ENCODE measurements around the gene ZMIZ1.
A peak's percentile ranks its signal among the peaks of the same experiment; 100 is the strongest.

Gene ZMIZ1

DNA sequence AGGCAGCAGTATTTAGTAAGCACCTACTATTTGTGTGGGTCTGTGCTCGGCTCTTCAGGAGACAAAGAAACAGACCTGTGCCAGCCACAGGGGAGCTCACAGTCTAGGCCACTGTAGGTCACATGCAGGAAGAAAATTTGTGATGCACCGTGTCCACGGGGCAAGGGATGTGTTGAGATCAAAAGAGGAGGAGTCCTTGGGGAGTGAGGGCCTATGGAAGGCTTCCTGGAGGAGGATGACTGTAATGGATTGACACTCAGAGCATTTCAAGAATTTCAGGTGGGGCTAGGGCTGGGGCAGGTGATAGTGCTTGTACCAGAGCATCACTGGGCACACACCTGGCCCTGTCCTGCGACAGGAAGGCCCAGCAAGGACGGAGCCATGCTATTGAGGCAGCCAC is 102.7 kb downstream of the ZMIZ1 start:
- H3K9me3 Mint-ChIP-seq, result no peaks in the 10 kb centered on the region
- no peak for DNase-seq
- H3K27me3 Mint-ChIP-seq, result no peaks in the 10 kb centered on the region
- no peak overlapping the region for H3K4me3 Mint-ChIP-seq
- ATAC-seq, result no peak
- H3K27ac Mint-ChIP-seq, result no peak overlapping the region
- H3K4me1 Mint-ChIP-seq, result no peaks in the 10 kb centered on the region

DNA sequence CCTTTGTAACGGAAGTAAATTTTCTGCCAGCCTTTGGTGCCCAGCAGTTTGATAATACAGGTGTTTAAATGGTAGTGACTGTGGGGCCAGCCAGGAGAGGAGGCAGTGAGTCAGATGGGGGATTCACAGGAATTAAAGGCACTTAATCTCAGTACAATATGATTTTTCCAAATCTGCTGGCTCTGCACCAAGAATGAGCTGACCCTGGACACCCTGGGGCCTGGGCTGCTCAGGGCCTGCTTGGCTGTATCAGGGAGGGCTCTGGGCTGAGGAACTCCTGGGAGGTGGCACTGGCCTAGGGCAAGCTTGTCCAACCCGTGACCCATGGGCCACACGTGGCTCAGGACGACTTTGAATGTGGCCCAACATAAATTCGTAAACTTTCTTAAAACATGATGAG is 104.1 kb downstream of the ZMIZ1 start:
- H3K27me3 Mint-ChIP-seq, result no peaks in the 10 kb centered on the region
- peak overlapping the region in 1 of 2 donors; percentile 50 for H3K27ac Mint-ChIP-seq
- no peaks in the 10 kb centered on the region for H3K4me1 Mint-ChIP-seq
- DNase-seq, result no peak
- no peak overlapping the region for H3K4me3 Mint-ChIP-seq
- ATAC-seq, result no peak
- H3K9me3 Mint-ChIP-seq, result no peaks in the 10 kb centered on the region

DNA sequence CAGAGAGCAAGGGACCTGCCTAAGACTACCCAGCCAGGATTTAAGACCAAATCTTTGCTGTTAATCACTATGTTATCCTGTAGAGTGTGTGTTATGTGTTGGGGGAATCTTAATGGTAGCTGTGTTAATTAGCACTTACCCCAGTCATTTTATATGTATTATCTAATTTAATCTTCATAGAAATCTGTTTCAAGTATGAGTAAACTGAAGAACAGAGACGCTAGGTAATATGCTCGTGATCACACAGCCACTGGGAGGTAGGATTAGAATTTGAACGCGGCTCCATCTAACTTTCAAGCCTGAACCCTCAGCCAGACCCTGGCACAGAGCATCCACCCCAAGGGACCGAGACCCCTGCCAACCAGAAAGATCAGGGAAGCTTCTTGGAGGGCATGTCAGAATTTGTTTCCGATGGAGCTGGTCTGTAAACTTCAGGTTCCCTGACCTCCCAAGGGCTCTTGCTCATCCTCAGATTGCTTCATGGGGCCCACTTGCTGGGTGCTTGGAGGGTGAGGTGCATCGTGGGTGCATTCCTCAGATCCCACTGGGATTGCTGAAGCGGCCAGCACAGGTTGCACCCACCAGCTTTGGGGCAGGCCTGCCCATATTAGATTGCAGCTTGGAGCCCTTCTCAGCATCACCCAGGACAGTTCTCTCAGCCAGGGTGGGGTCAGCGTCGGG is 105.0 kb downstream of the ZMIZ1 start:
- Mint-ChIP-seq H3K4me3 (no peak overlapping the region), H3K9me3 (no peaks in the 10 kb centered on the region), H3K27me3 (no peaks in the 10 kb centered on the region), H3K4me1 (no peaks in the 10 kb centered on the region), H3K27ac (peak overlapping the region in 1 of 2 donors; percentile 52)
- DNase-seq (no peak), ATAC-seq (no peak)

DNA sequence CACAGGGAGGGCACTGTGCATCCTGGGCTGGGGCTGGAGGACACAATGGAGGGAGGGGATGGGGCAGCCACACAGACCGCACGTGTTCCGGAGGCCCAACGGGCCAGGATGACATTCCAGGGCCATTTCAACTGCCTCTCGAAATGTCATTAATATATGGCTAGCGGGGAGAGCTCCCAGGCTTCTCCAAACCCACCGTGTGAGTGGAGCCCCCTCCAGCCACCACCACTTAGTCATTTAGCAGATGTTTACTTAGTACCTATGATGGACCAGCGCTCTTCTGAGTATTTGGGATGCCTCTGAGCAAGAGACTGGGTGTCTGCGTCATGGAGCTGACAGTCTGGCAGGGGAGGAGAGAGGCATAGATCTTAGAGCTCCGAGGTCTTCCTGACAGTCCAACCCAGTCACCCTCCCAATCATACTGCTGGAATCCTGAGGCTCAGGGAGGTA is 107.3 kb downstream of the ZMIZ1 start:
- ATAC-seq (no peak), DNase-seq (no peak)
- no peak overlapping the region for H3K27ac Mint-ChIP-seq
- H3K4me3 Mint-ChIP-seq, result no peak overlapping the region
- H3K9me3 Mint-ChIP-seq, result no peaks in the 10 kb centered on the region
- no peaks in the 10 kb centered on the region for H3K27me3 Mint-ChIP-seq
- no peaks in the 10 kb centered on the region for H3K4me1 Mint-ChIP-seq

DNA sequence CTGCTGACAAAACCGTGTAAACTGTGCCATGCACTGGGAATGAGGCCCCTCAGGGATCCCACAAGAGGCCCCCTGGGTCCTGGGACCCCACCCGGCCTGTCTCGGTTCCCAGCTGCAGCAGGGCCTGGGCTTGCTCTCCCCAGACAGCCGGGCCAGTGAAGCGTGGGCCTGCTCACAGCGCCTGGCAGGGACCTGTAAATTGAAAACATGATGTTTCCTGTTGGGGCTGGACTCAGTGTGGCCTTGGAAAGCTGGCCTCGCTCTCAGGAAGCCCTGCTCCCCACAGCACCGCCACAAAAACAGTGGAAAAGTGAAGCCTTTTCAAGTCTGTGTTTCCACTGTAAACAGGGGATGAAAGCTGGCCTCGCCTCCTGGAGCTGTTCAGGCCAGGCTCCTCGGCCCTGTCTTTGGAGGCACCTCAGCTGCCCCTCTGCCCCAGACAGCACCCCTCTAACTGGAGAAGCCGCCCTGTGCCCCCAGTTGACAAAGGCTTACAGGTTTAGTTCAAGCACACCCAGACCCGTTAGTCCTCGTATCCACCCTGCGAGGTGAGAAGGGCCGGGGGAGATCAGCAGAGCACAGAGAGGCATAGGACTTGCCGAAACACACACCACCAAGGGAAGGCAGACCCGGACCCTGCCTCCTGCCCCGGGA is 108.3 kb downstream of the ZMIZ1 start:
- DNase-seq, result no peak
- Mint-ChIP-seq H3K27me3 (no peaks in the 10 kb centered on the region), H3K4me3 (no peak overlapping the region), H3K9me3 (no peaks in the 10 kb centered on the region), H3K4me1 (no peaks in the 10 kb centered on the region), H3K27ac (peak overlapping the region; percentile 60 to 80)
- no peak for ATAC-seq

DNA sequence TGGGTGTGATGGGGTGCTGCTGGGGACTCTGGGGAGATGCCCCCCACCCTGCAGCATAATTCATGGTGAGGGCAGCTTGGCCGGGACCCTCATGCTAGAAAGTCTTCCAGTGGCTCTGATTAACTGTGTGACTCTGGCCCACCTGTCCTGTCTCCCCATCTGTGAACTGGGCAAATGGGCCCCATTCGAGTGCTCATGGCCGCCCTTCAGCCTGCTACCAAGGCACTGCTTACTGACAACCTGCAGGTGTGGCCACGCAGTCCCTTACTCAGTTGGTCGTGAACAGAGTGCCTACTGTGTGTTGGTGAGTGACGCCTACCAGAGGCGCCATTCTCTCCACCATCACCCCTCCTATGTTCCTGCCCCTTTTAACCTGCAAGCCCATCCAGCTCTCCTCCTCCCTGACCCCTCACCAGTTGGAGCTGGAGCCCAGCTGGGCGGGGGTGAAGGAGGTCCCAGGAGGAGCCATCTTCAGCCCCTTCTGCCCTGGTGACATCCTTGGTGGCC is 109.4 kb downstream of the ZMIZ1 start:
- Mint-ChIP-seq H3K9me3 (no peaks in the 10 kb centered on the region), H3K27me3 (no peaks in the 10 kb centered on the region), H3K4me3 (no peak overlapping the region), H3K27ac (no peak overlapping the region), H3K4me1 (no peaks in the 10 kb centered on the region)
- ATAC-seq, result no peak
- no peak for DNase-seq

DNA sequence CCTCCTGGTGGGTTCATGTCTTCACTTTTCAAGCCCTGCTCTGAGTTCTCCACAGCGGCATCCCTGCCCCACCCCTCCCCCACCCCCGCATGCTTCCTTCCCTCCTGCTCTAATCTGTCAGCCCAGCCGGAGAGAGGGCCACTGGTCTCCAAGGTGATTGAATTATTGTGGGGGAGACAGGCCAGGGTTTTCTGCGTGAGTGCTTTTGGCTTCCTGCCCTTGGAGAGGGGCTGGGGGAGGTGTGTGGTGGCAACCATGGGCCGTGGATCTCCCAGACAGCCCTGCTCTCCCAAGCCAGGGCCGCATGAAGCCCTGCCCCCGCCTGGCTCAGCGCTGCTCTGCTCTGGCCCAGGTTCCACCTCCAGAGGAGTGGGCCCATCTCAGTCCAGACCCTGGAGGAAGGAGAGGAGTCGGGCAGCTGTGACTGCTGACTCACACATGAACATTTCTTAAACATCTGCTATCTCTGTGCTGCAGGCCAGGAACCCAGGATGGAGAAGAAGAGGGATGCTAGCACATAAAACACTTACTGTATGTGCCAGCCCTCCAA is 109.9 kb downstream of the ZMIZ1 start:
- ATAC-seq (no peak), DNase-seq (no peak)
- Mint-ChIP-seq H3K27ac (peak overlapping the region in 1 of 2 donors; percentile 6), H3K4me3 (no peak overlapping the region), H3K4me1 (no peaks in the 10 kb centered on the region), H3K9me3 (no peaks in the 10 kb centered on the region), H3K27me3 (no peaks in the 10 kb centered on the region)

DNA sequence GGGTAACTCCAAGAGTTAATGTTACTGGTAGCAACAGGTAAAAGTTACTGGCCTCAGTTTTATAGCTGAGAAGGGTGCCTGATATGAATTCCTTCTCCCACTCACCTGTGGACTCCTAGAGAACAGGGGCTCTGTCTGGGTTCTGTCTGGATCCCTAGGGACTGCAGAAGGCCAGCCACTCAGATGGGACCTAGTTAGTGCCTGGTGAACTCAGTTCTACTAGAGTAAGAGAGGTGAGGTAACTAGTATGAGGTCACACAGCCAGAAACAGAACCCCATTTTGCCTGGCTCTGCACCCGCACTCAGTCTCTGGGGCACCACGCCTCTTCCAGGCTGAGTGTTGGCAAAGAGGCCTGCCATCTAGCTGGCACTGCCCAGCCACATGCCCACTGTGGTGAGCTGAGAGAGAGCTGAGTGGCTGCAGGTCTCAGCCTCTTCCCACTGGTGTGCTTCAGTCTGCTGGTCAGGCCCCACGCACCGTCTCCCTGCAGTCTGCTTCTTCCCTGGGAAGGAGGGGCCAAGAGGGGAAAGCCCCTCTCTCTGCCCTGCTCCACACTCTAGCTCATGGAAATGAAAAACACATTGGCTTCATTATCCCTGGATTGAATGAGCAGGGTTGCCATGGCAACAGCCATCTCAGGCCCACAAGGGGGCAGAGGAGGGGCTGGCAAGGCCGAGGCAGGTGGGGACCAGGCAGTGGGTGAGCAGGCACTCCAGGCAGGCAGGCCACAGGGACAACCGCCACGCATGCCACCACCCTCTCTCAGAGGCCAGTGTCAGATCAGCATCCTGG is 110.6 kb downstream of the ZMIZ1 start:
- Mint-ChIP-seq H3K4me1 (no peaks in the 10 kb centered on the region), H3K27me3 (no peaks in the 10 kb centered on the region), H3K27ac (no peak overlapping the region), H3K9me3 (no peaks in the 10 kb centered on the region), H3K4me3 (no peak overlapping the region)
- no peak for ATAC-seq
- DNase-seq, result no peak

DNA sequence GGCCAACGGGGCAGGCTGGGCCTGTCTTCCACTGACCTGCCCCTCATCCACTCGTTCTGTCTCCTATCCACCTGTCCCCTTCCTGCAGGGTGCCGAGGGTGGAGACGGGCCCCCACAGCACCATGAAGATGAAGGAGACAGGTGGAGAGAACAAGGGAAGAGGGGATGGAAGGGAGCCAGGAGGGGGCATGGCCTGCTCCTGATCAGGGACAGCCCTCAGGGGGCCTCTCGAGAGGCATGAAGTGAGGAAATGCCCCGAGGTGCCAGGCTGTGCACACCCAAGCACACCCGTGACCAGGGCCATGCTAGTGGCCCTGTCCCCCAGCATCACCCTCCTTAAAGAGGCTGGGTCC is 111.2 kb downstream of the ZMIZ1 start:
- Mint-ChIP-seq H3K4me3 (no peak overlapping the region), H3K27me3 (no peaks in the 10 kb centered on the region), H3K4me1 (no peaks in the 10 kb centered on the region), H3K27ac (no peak overlapping the region), H3K9me3 (no peaks in the 10 kb centered on the region)
- DNase-seq (no peak), ATAC-seq (no peak)

DNA sequence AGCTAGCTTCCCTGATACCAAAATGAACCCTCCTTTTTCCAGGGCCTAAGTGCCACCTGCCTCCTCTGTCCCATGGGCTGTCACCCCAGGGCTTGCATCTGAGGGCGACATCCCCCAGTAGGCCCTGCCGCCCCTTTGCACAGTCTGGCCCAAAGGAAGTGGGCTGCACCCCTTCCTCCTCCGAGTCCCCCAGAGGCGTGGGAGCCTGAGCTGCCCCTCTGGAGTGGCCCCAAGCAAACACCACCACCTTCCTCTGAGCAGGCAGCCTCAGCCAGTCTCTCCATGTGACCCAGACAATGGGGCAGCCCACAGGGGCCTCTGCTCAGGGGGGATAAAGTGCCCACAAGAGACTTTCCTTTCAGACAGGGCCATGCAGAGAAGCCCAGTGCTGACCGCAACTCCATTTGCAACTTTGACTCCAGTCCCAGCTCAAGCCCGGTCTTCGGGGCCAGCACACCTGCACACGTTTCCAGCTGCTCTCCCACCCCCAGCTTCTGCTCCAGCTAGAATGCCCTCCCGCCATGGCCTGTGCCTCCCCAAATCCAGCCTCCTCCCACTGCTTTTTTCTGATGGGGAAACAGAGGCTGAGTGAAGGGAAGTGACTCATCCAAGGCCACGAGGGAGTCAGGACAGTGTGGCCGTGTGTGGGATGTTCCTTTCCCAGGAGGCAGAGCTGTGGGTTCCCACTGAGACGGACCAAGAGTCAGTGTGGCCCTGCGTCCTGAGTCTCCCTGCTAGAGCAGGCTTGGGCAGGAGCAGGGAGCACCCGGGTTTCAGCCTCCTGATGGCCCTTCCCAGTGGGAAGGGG is 111.9 kb downstream of the ZMIZ1 start:
- Mint-ChIP-seq H3K27ac (peak overlapping the region in 1 of 2 donors; percentile 12), H3K9me3 (no peaks in the 10 kb centered on the region), H3K4me1 (no peaks in the 10 kb centered on the region), H3K4me3 (no peak overlapping the region), H3K27me3 (no peaks in the 10 kb centered on the region)
- DNase-seq (no peak), ATAC-seq (no peak)

DNA sequence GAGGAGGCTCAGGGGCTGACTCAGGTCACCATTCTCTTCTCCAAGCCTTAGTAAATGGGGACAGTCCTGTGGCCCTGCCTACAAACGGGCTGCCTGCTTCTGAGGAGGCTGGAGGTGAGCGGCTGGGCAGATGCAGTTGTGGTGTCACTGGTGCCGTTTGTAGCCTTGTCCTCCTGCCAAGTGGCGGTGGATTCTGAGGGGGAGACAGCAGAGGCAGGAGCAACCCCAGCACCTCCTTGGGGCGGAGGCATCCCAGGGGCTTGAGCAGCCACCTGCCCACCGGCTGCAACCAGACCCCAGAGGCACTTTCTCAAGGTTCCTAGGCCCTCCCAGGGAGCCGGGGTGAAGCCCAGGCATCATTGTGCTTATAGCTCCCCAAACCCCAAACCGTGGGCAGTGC is 112.5 kb downstream of the ZMIZ1 start:
- Mint-ChIP-seq H3K4me1 (no peaks in the 10 kb centered on the region), H3K9me3 (no peaks in the 10 kb centered on the region), H3K27me3 (no peaks in the 10 kb centered on the region), H3K27ac (peak overlapping the region in 1 of 2 donors; percentile 12), H3K4me3 (no peak overlapping the region)
- DNase-seq (no peak), ATAC-seq (no peak)

DNA sequence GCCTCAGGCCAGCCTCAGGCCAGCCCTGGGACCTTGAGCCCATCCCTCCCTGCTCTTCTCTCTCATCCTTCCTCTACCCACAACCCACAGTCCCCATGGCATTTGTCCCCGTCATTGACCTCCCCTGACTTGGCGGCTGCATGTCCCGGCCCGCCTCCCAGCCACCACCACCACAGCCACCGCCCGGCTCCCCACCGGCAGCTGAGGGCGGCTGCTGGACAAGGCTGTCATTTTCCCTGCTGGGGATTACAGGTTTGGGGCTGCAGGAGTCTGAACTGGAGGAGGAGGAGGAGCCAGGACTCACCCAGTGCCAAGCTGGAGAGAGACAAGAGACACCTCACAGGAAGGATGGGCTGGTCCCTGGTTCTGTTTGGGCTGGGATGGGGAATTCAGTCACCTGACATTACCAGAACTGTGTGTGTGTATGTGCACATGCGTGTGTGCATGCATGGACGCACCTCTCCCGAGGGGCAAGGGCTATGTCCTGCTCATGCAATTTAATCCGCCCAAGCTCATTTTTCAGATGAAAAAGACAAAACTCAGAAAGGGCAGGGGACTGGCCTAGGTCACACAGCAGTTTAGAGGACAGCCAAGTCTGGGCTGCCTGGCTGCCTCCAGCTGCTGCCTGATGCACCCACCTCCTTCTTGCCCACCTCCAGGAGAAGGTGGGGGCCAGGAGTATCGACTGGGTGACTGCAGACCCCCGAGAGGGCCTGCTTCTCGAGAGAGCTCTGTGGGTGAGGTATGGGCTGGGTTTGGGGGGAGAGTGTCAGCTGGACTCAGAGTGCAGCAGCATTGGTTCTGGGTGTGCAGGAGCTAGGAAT is 113.1 kb downstream of the ZMIZ1 start:
- ATAC-seq (no peak), DNase-seq (no peak)
- H3K9me3 Mint-ChIP-seq, result no peaks in the 10 kb centered on the region
- H3K27ac Mint-ChIP-seq, result peak overlapping the region in 1 of 2 donors; percentile 92
- H3K27me3 Mint-ChIP-seq, result no peaks in the 10 kb centered on the region
- no peak overlapping the region for H3K4me3 Mint-ChIP-seq
- no peaks in the 10 kb centered on the region for H3K4me1 Mint-ChIP-seq

DNA sequence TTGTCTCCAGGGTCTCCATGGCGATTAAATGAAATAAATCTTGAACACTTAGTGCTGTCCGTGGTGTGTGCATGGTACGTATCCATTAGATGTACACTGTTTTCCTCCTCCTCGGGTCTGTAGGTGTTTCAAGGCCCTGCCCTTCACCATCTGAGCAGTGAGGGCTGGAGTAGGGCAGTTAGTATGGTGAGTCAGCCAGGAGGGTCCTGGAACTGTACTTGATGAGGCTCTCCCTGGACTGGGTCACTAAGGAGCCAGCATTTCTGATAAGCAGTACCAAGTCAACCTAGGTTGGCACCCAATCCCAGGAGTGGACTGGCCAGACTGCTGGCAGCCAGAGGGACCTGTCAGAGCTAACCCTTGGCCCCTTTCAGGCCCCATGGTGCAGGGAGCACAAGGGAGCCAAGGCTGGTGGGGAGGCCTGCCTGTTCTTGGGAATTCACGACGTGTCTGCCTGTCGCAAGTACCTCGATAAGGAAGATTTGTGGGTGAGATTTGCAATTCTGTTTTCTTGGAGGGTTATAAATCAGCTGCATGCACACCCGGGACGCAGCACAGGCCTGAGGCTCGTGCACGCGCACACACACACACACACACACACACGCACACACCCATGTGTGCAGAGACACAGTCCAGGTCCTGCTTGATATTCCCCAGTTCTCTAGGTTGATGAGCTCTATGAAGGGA is 114.2 kb downstream of the ZMIZ1 start:
- no peak overlapping the region for H3K27ac Mint-ChIP-seq
- ATAC-seq (no peak), DNase-seq (no peak)
- no peaks in the 10 kb centered on the region for H3K9me3 Mint-ChIP-seq
- no peaks in the 10 kb centered on the region for H3K4me1 Mint-ChIP-seq
- H3K27me3 Mint-ChIP-seq, result no peaks in the 10 kb centered on the region
- no peak overlapping the region for H3K4me3 Mint-ChIP-seq

DNA sequence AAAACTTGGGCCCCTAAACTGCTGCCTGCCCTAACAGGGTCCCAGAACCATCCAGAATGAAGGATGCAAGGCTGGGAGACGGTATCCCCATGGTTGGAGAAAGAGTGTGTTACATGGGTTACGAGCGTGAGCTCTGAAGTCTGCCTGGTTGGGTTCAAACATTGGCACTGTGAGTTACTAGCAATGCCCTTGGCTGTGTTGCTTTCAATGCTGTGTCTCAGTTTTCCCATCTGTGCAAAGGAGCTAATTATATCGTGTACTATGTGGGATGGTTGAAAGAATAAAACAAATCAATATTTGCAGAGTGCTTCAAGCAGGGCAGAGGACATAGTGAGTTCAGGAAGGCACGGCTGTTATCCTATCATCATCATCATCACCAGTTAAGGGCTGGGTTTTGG is 114.7 kb downstream of the ZMIZ1 start:
- H3K27ac Mint-ChIP-seq, result no peak overlapping the region

More for the DNA sequence above, 114.7 kb downstream of the ZMIZ1 start:
- H3K27me3 Mint-ChIP-seq, result no peaks in the 10 kb centered on the region
- DNase-seq (no peak), ATAC-seq (no peak)
- no peak overlapping the region for H3K4me3 Mint-ChIP-seq
- no peaks in the 10 kb centered on the region for H3K9me3 Mint-ChIP-seq
- no peaks in the 10 kb centered on the region for H3K4me1 Mint-ChIP-seq
